HEK293 (cell line): ENCODE results near the gene ASTN2.

Experiments
- CTCF ChIP-seq: fragments of 450-650 bp; formaldehyde crosslinking; IDR thresholded peaks from 2 replicates; pipeline ENCODE4 v1.5.1; 2016; ENCODE audit warnings: missing biosample characterization, missing genetic modification characterization
- ZNF274 ChIP-seq, 2 experiments: fragments of 200-500 bp in 1 of 2; fragments of 450-650 bp in 1 of 2; sonication (Bioruptor generic) in 1 of 2; formaldehyde crosslinking in 1 of 2; IDR thresholded peaks; 2 replicates each; pipeline versions ENCODE4 v1.5.1 to v1.6.1; 2014 to 2016; ENCODE audit warnings: borderline replicate concordance in 1 of 2, inconsistent platforms in 1 of 2, low read length in 1 of 2, missing biosample characterization in 1 of 2, missing genetic modification characterization in 1 of 2
- ZNF416 ChIP-seq: fragments of 450-650 bp; formaldehyde crosslinking; IDR thresholded peaks from 2 replicates; pipeline ENCODE4 v1.5.1; 2016; ENCODE audit warnings: missing biosample characterization, missing genetic modification characterization
- TF ChIP-seq, protein P1 (sequence below): fragments of 450-650 bp; formaldehyde crosslinking; IDR thresholded peaks from 2 replicates; pipeline ENCODE4 v1.5.1; 2016; ENCODE audit warnings: missing biosample characterization, missing genetic modification characterization
- TF ChIP-seq, protein P2 (sequence below): fragments of 450-650 bp; formaldehyde crosslinking; IDR thresholded peaks from 2 replicates; pipeline ENCODE4 v1.5.1; 2016; ENCODE audit warnings: missing biosample characterization, missing genetic modification characterization

DNA sequence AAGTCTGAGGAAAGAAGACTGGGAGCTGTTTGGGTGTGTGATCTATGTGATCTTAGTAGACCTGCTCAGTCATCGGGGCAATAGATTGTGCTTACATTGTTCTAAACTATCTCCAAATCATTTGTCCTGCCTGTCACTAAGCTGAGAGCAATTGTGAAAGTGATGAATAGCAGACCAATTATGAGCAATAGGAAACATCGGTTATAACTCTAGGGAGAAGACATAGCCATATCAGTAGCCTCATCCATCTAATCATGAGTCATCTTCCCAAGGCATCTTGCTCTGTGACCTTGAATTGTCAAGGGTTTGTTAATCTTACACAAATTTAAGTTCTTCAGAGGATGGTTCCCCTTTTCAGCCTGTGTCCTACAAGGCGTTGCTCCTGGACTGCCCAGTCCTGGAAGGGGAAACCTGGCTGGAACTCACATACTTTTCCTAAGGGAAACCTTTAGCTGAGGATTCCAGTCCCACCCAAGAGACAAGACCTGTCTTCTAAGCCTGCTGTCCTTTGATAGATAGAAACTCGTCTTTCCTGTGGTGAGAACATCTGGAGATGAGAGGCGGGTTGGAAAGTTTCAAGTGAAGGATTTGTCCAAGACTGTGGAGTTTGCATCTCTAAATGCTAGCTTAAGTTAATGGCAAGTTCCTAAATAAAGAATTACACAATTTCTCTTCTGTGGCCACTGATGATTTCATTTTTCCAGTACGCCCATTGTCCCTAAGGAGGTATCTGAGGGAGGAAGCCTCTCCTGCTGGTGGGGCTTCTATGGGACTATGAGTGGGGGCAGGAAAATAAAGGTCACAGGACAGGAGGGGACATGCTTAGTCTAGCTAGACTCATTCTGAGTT lies 781.6 kb downstream of the ASTN2 start:
- TF ChIP-seq, protein P1, sequence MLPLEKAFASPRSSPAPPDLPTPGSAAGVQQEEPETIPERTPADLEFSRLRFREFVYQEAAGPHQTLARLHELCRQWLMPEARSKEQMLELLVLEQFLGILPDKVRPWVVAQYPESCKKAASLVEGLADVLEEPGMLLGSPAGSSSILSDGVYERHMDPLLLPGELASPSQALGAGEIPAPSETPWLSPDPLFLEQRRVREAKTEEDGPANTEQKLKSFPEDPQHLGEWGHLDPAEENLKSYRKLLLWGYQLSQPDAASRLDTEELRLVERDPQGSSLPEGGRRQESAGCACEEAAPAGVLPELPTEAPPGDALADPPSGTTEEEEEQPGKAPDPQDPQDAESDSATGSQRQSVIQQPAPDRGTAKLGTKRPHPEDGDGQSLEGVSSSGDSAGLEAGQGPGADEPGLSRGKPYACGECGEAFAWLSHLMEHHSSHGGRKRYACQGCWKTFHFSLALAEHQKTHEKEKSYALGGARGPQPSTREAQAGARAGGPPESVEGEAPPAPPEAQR (tag by site-specific recombination) = no peak
- TF ChIP-seq ZNF416 = no peak
- TF ChIP-seq, protein P2, sequence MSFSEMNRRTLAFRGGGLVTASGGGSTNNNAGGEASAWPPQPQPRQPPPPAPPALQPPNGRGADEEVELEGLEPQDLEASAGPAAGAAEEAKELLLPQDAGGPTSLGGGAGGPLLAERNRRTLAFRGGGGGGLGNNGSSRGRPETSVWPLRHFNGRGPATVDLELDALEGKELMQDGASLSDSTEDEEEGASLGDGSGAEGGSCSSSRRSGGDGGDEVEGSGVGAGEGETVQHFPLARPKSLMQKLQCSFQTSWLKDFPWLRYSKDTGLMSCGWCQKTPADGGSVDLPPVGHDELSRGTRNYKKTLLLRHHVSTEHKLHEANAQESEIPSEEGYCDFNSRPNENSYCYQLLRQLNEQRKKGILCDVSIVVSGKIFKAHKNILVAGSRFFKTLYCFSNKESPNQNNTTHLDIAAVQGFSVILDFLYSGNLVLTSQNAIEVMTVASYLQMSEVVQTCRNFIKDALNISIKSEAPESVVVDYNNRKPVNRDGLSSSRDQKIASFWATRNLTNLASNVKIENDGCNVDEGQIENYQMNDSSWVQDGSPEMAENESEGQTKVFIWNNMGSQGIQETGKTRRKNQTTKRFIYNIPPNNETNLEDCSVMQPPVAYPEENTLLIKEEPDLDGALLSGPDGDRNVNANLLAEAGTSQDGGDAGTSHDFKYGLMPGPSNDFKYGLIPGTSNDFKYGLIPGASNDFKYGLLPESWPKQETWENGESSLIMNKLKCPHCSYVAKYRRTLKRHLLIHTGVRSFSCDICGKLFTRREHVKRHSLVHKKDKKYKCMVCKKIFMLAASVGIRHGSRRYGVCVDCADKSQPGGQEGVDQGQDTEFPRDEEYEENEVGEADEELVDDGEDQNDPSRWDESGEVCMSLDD (tag by site-specific recombination) = no peak
- no peak for TF ChIP-seq ZNF274 (IDR thresholded peaks at IDR 0.05; ENCODE audit: low read length)
- TF ChIP-seq ZNF274 (tag by site-specific recombination; IDR thresholded peaks at IDR 0.05; ENCODE audit: borderline replicate concordance) = no peak
- TF ChIP-seq CTCF (tag by site-specific recombination) = no peak
